OCI-LY7 (cell line): ENCODE results near the gene ARHGAP6. TPM values are rescaled to one million over a fixed set of nuclear protein-coding genes. Genes with fewer than 3 reads are reported as not detected.

Experiments
- BruUV-seq: library from RNA; stranded (reverse); fragments of 400-500 nt; replicated peaks from 2 replicates; lab custom pipeline; 2021; lab: Mats Ljungman, UMichigan
- CTCF ChIA-PET: fragments of 300-600 bp; sonication (Branson Sonifier 250); formaldehyde crosslinking; loops from one replicate; lab custom pipeline; 2022; ENCODE audit warnings: antibody characterized with exemption; ENCODE audit not compliant: unreplicated experiment; lab: Charles Lee
- POLR2A ChIA-PET: fragments of 300-600 bp; sonication (Branson Sonifier 250); formaldehyde crosslinking; loops from one replicate; lab custom pipeline; 2022; ENCODE audit warnings: antibody characterized with exemption; lab: Charles Lee
- DNase-seq: peaks from one replicate; pipeline ENCODE4 v3.0.0-alpha.2; 2015; ENCODE audit warnings: low spot score
- H2AFZ ChIP-seq: fragments of 200-600 bp; sonication (generic), shearing (Covaris generic); 2 replicates; pipeline ENCODE4 v1.6.1; 2014; ENCODE audit warnings: mild to moderate bottlenecking, antibody characterized with exemption, low read length, moderate library complexity
- H3K27ac ChIP-seq: fragments of 200-600 bp; sonication (generic); 2 replicates; pipeline ENCODE4 v1.5.1; 2014; ENCODE audit warnings: mixed run types, low read depth, mild to moderate bottlenecking, moderate library complexity, low read length, inconsistent platforms; ENCODE audit not compliant: poor library complexity, severe bottlenecking
- H3K36me3 ChIP-seq: fragments of 200-600 bp; sonication (generic); 2 replicates; pipeline ENCODE4 v1.6.1; 2014; ENCODE audit warnings: mild to moderate bottlenecking, antibody characterized with exemption, low read length, moderate library complexity, mixed read lengths; ENCODE audit not compliant: insufficient read depth
- H3K4me1 ChIP-seq: fragments of 200-600 bp; sonication (generic); 2 replicates; pipeline ENCODE4 v1.5.1; 2014; ENCODE audit warnings: mild to moderate bottlenecking, low read length; ENCODE audit not compliant: insufficient read depth, poor library complexity, severe bottlenecking
- H3K4me2 ChIP-seq: fragments of 200-600 bp; sonication (generic); 2 replicates; pipeline ENCODE4 v1.6.1; 2014; ENCODE audit warnings: mild to moderate bottlenecking, low read length
- H3K4me3 ChIP-seq: fragments of 200-600 bp; sonication (generic); 2 replicates; pipeline ENCODE4 v1.5.1; 2014; ENCODE audit warnings: mild to moderate bottlenecking, low read depth, low read length; ENCODE audit not compliant: poor library complexity, severe bottlenecking
- H3K79me2 ChIP-seq: fragments of 200-600 bp; sonication (generic); 2 replicates; pipeline ENCODE4 v1.6.1; 2016; ENCODE audit warnings: low read depth, mild to moderate bottlenecking, low read length, moderate library complexity, mixed read lengths; ENCODE audit not compliant: insufficient read depth
- H3K9me2 ChIP-seq: fragments of 200-600 bp; sonication (generic); 2 replicates; pipeline ENCODE4 v1.6.1; 2016; ENCODE audit warnings: mild to moderate bottlenecking, low read length, mixed read lengths; ENCODE audit not compliant: insufficient read depth
- H3K9me3 ChIP-seq: fragments of 200-600 bp; sonication (generic); 2 replicates; pipeline ENCODE4 v1.6.1; 2014; ENCODE audit warnings: mild to moderate bottlenecking, mixed run types, low read length, mixed read lengths
- H4K20me1 ChIP-seq: fragments of 200-600 bp; sonication (generic); 2 replicates; pipeline ENCODE4 v1.6.1; 2014; ENCODE audit warnings: mild to moderate bottlenecking, antibody characterized with exemption, low read length, moderate library complexity, mixed read lengths; ENCODE audit not compliant: insufficient read depth
- CTCF ChIP-seq: fragments of 200-600 bp; sonication (generic); conservative IDR thresholded peaks from 2 replicates; pipeline ENCODE4 v1.5.1; 2014; ENCODE audit warnings: mild to moderate bottlenecking, antibody characterized with exemption, low read length, moderate library complexity, mixed read lengths
- EZH2phosphoT487 ChIP-seq: fragments of 200-600 bp; sonication (generic); IDR thresholded peaks from 2 replicates; pipeline ENCODE4 v1.6.1; 2018; ENCODE audit warnings: low read depth, borderline replicate concordance, mild to moderate bottlenecking, mixed run types, antibody characterized with exemption, low read length, moderate library complexity, mixed read lengths
- intact Hi-C: fragments of 100-400 bp; cut with micrococcal nuclease; formaldehyde crosslinking; loops from one replicate; pipeline ENCODE4 v1.10.0; 2022; ENCODE audit not compliant: unreplicated experiment
- total RNA-seq, 2 experiments: library from RNA; depleted of rRNA in 1 of 2; stranded (reverse); fragments of >200 nt in 1 of 2; shearing (Covaris generic) in 1 of 2; gene quantifications; 2 replicates each; pipeline ENCODE4 v1.2.3, GENCODE V29; 2014 to 2022

Gene ARHGAP6
- total RNA-seq, 2 experiments from 2014 or later, result not detected

- no peaks in the 10 kb centered on the region for H3K9me3 ChIP-seq
- H2AFZ ChIP-seq, result no peak overlapping the region
- TF ChIP-seq EZH2phosphoT487 (no peak), CTCF (no peak)
- no peaks in the 10 kb centered on the region for H4K20me1 ChIP-seq
- no TSS peak for BruUV-seq
- H3K79me2 ChIP-seq, result no peaks in the 10 kb centered on the region
- ChIA-PET CTCF (no interaction called here), POLR2A (no interaction called here)
- intact Hi-C loops, result no loop called here
- H3K36me3 ChIP-seq, result no peaks in the 10 kb centered on the region
- no peak overlapping the region for H3K4me3 ChIP-seq
- H3K9me2 ChIP-seq, result no peaks in the 10 kb centered on the region
- no peak for DNase-seq
- H3K27ac ChIP-seq, result no peak overlapping the region
- no peaks in the 10 kb centered on the region for H3K4me1 ChIP-seq
- no peak overlapping the region for H3K4me2 ChIP-seq
These were observed 406.3 kb downstream of the ARHGAP6 start for GRCh38 chrX:11259437-11259836.

- Histone ChIP-seq H3K27ac (no peak overlapping the region), H3K4me3 (no peak overlapping the region), H3K79me2 (no peaks in the 10 kb centered on the region), H4K20me1 (no peaks in the 10 kb centered on the region), H3K36me3 (no peaks in the 10 kb centered on the region), H3K4me2 (no peak overlapping the region), H3K9me3 (no peaks in the 10 kb centered on the region), H3K4me1 (no peaks in the 10 kb centered on the region), H3K9me2 (no peaks in the 10 kb centered on the region), H2AFZ (no peak overlapping the region)
- BruUV-seq, result no TSS peak
- ChIA-PET CTCF (no interaction called here), POLR2A (interaction anchor here (1.3 kb wide), 1 partner anchor 10 kb away, joined by 3 read pairs; no protein-coding TSS in a partner anchor)
- intact Hi-C loops, result no loop called here
- no peak for DNase-seq
- TF ChIP-seq EZH2phosphoT487 (no peak), CTCF (no peak)
These were observed 408.0 kb downstream of the ARHGAP6 start for GRCh38 chrX:11257711-11258110.

GRCh38 chrX:11257290-11257689 is 408.4 kb downstream of the ARHGAP6 start:
- no TSS peak for BruUV-seq
- no peak overlapping the region for H3K4me3 ChIP-seq

More at GRCh38 chrX:11257290-11257689, 408.4 kb downstream of the ARHGAP6 start:
- no peak for DNase-seq
- H3K9me3 ChIP-seq, result no peaks in the 10 kb centered on the region
- intact Hi-C loops, result no loop called here
- CTCF ChIA-PET, result no interaction called here
- H3K4me2 ChIP-seq, result no peak overlapping the region
- H3K36me3 ChIP-seq, result no peaks in the 10 kb centered on the region
- POLR2A ChIA-PET, result interaction anchor here (0.6 to 1.3 kb wide), 2 partner anchors 9 to 1510 kb away, joined by 3 to 5 read pairs; no protein-coding TSS in a partner anchor
- H2AFZ ChIP-seq, result no peak overlapping the region
- H3K27ac ChIP-seq, result no peak overlapping the region
- no peaks in the 10 kb centered on the region for H4K20me1 ChIP-seq
- H3K79me2 ChIP-seq, result no peaks in the 10 kb centered on the region
- no peaks in the 10 kb centered on the region for H3K4me1 ChIP-seq
- no peaks in the 10 kb centered on the region for H3K9me2 ChIP-seq
- TF ChIP-seq CTCF (no peak), EZH2phosphoT487 (no peak)
